H1 (cell line): ENCODE measurements around the gene CPNE8. TPM values are rescaled to one million over a fixed set of nuclear protein-coding genes. Genes with fewer than 3 reads are reported as not detected.
A peak's percentile ranks its signal among the peaks of the same experiment; 100 is the strongest.

Source experiments
- CTCF ChIA-PET: fragments of 300-600 bp; sonication (Branson Sonifier 250); formaldehyde crosslinking; loops from one replicate; lab custom pipeline; 2021; ENCODE audit not compliant: partially characterized antibody; lab: Charles Lee
- POLR2A ChIA-PET: fragments of 300-600 bp; sonication (Branson Sonifier 250); formaldehyde crosslinking; loops from one replicate; lab custom pipeline; 2021; ENCODE audit warnings: inconsistent platforms; ENCODE audit not compliant: partially characterized antibody; lab: Charles Lee
- DNase-seq, 2 experiments: peaks; one replicate each; pipeline versions ENCODE4 v3.0.0 to v3.0.0-alpha.2; 2010 to 2022; ENCODE audit warnings: low spot score in 2 of 2, low read depth in 1 of 2, mixed read lengths in 1 of 2
- FAIRE-seq: peaks from 2 replicates; lab custom pipeline; 2011; peaks lifted over from hg19 to GRCh38; lab: Jason Lieb, UNC
- H2AFZ ChIP-seq: 2 replicates; pipeline ENCODE4 v1.8.1; 2012; ENCODE audit warnings: low read length, inconsistent platforms
- H2AK5ac ChIP-seq: 2 replicates; pipeline ENCODE4 v1.6.1; 2013; ENCODE audit warnings: low read depth, low read length
- H2BK120ac ChIP-seq: replicated peaks from 2 replicates; pipeline ENCODE3; 2013; ENCODE audit warnings: low read depth, low read length, inconsistent platforms
- H2BK12ac ChIP-seq: 2 replicates; pipeline ENCODE4 v1.6.1; 2013; ENCODE audit warnings: low read depth, low read length
- H2BK15ac ChIP-seq: 2 replicates; pipeline ENCODE4 v1.6.1; 2013; ENCODE audit warnings: low read length
- H2BK20ac ChIP-seq: 2 replicates; pipeline ENCODE4 v1.6.1; 2013; ENCODE audit warnings: low read length
- H2BK5ac ChIP-seq: 2 replicates; pipeline ENCODE4 v1.6.1; 2013; ENCODE audit warnings: low read depth, low read length
- H3K14ac ChIP-seq: 2 replicates; pipeline ENCODE4 v1.6.1; 2013; ENCODE audit warnings: inconsistent platforms; ENCODE audit not compliant: insufficient read length
- H3K18ac ChIP-seq: 2 replicates; pipeline ENCODE4 v1.6.1; 2013; ENCODE audit warnings: low read length; ENCODE audit errors: extremely low read depth
- H3K23ac ChIP-seq: 2 replicates; pipeline ENCODE4 v1.6.1; 2013; ENCODE audit warnings: inconsistent platforms; ENCODE audit not compliant: insufficient read length
- H3K23me2 ChIP-seq: 2 replicates; pipeline ENCODE4 v1.6.1; 2013; ENCODE audit warnings: low read depth, low read length
- H3K27ac ChIP-seq: 2 replicates; pipeline ENCODE4 v1.6.1; 2011; ENCODE audit warnings: low read depth, low read length, inconsistent platforms
- H3K27me3 ChIP-seq, 4 experiments: replicated peaks in 1 of 4; 1 replicate in 1 of 4; 2 replicates in 3 of 4; pipeline versions ENCODE4 v1.6.1 to v1.8.1; 2011 to 2013; ENCODE audit warnings: low read length in 3 of 4, mild to moderate bottlenecking in 3 of 4, inconsistent platforms in 2 of 4, mixed read lengths in 2 of 4, moderate library complexity in 1 of 4; ENCODE audit not compliant: control insufficient read depth in 3 of 4, insufficient read depth in 3 of 4; ENCODE audit errors: extremely low read depth in 1 of 4
- H3K36me3 ChIP-seq, 4 experiments: 2 replicates each; pipeline versions ENCODE4 v1.6.1 to v1.8.1; 2011 to 2013; ENCODE audit warnings: mild to moderate bottlenecking in 4 of 4, low read length in 3 of 4, moderate library complexity in 2 of 4, control low read depth in 1 of 4, inconsistent platforms in 1 of 4; ENCODE audit not compliant: insufficient read depth in 4 of 4, control insufficient read depth in 2 of 4
- H3K4ac ChIP-seq: replicated peaks from 2 replicates; pipeline ENCODE3; 2013; ENCODE audit warnings: low read length, low read depth, mixed read lengths, inconsistent platforms; ENCODE audit not compliant: insufficient read length
- H3K4me1 ChIP-seq, 4 experiments: replicated peaks in 1 of 4; 1 replicate in 1 of 4; 2 replicates in 3 of 4; pipeline versions ENCODE4 v1.6.1 to v1.8.1; 2011 to 2013; ENCODE audit warnings: low read length in 3 of 4, inconsistent platforms in 2 of 4, mixed read lengths in 1 of 4; ENCODE audit not compliant: insufficient read depth in 4 of 4, control insufficient read depth in 3 of 4
- H3K4me2 ChIP-seq, 2 experiments: 2 replicates each; pipeline versions ENCODE4 v1.6.1 to v1.8.1; 2011 to 2013; ENCODE audit warnings: low read depth in 2 of 2, low read length in 2 of 2, control low read depth in 1 of 2, inconsistent platforms in 1 of 2, mild to moderate bottlenecking in 1 of 2; ENCODE audit not compliant: insufficient read depth in 1 of 2
- H3K4me3 ChIP-seq, 4 experiments: fragments of 200-600, 300-600 bp in 1 of 4; sonication (generic), shearing (Covaris generic), sonication (Bioruptor Twin) in 1 of 4; 2 replicates each; pipeline versions ENCODE4 v1.5.1 to v1.8.1; 2011 to 2016; ENCODE audit warnings: low read length in 4 of 4, low read depth in 3 of 4, control low read depth in 2 of 4, inconsistent platforms in 2 of 4, mild to moderate bottlenecking in 2 of 4, mixed read lengths in 1 of 4, moderate library complexity in 1 of 4; ENCODE audit not compliant: insufficient read depth in 2 of 4; ENCODE audit errors: extremely low read depth in 1 of 4
- H3K56ac ChIP-seq: replicated peaks from 2 replicates; pipeline ENCODE3; 2013; ENCODE audit warnings: low read depth, mild to moderate bottlenecking, mixed read lengths, low read length, inconsistent platforms; ENCODE audit not compliant: insufficient read length
- H3K79me1 ChIP-seq: 2 replicates; pipeline ENCODE4 v1.6.1; 2013; ENCODE audit warnings: low read depth, low read length, control low read depth
- H3K79me2 ChIP-seq, 2 experiments: 2 replicates each; pipeline versions ENCODE4 v1.6.1 to v1.8.1; 2012 to 2013; ENCODE audit warnings: low read length in 2 of 2, mild to moderate bottlenecking in 2 of 2, inconsistent platforms in 1 of 2; ENCODE audit not compliant: insufficient read depth in 2 of 2, control insufficient read depth in 1 of 2
- H3K9ac ChIP-seq, 4 experiments: replicated peaks in 1 of 4; 1 replicate in 1 of 4; 2 replicates in 3 of 4; pipeline versions ENCODE4 v1.6.1 to v1.8.1; 2011 to 2013; ENCODE audit warnings: low read depth in 3 of 4, low read length in 3 of 4, control low read depth in 2 of 4, mild to moderate bottlenecking in 2 of 4, moderate library complexity in 2 of 4, inconsistent platforms in 1 of 4; ENCODE audit errors: extremely low read depth in 1 of 4
- H3K9me3 ChIP-seq, 2 experiments: 2 replicates each; pipeline versions ENCODE4 v1.6.1 to v1.8.1; 2012 to 2013; ENCODE audit warnings: mild to moderate bottlenecking in 2 of 2, moderate library complexity in 2 of 2, control low read depth in 1 of 2, inconsistent platforms in 1 of 2, low read depth in 1 of 2, low read length in 1 of 2, mixed read lengths in 1 of 2; ENCODE audit not compliant: insufficient read depth in 2 of 2
- H4K20me1 ChIP-seq, 2 experiments: replicated peaks in 1 of 2; 2 replicates each; pipeline versions ENCODE3 to v1.8.1; 2011 to 2013; ENCODE audit warnings: inconsistent platforms in 2 of 2, low read length in 2 of 2, mild to moderate bottlenecking in 1 of 2; ENCODE audit not compliant: insufficient read depth in 2 of 2, control insufficient read depth in 1 of 2
- H4K5ac ChIP-seq: 2 replicates; pipeline ENCODE4 v1.6.1; 2013; ENCODE audit warnings: low read length, low read depth, mixed read lengths, inconsistent platforms; ENCODE audit not compliant: insufficient read length
- H4K8ac ChIP-seq: 2 replicates; pipeline ENCODE4 v1.8.0; 2013; ENCODE audit warnings: mild to moderate bottlenecking, moderate library complexity, low read length, inconsistent platforms; ENCODE audit not compliant: insufficient read depth; ENCODE audit errors: extremely low read depth
- H4K91ac ChIP-seq: replicated peaks from 2 replicates; pipeline ENCODE3; 2013; ENCODE audit warnings: low read length, mixed read lengths, inconsistent platforms; ENCODE audit not compliant: insufficient read length
- ASH2L ChIP-seq: fragments of 200-600, 300-600 bp; sonication (generic); IDR thresholded peaks from one replicate; pipeline ENCODE4 v1.7.1; 2017; ENCODE audit warnings: low read length
- CBX8 ChIP-seq: fragments of 300-800, 300-1000 bp; sonication (generic); IDR thresholded peaks from 2 replicates; pipeline ENCODE4 v1.7.1; 2016; ENCODE audit warnings: low read depth, low read length, borderline replicate concordance
- CHD1 ChIP-seq: IDR thresholded peaks from 2 replicates; pipeline ENCODE4 v1.6.1; 2012; ENCODE audit warnings: low read depth, low read length, improper control_type of control experiment
- FOSL1 ChIP-seq: IDR thresholded peaks from 2 replicates; pipeline ENCODE4 v1.6.1; 2011; ENCODE audit warnings: mild to moderate bottlenecking, low read depth, low read length, moderate library complexity; ENCODE audit not compliant: insufficient read depth
- POLR2A ChIP-seq, 2 experiments: IDR thresholded peaks; 1 replicate in 1 of 2; 2 replicates in 1 of 2; pipeline ENCODE4 v1.6.1; 2011; ENCODE audit warnings: low read depth in 2 of 2, low read length in 2 of 2, mild to moderate bottlenecking in 2 of 2; ENCODE audit errors: control extremely low read depth in 1 of 2
- RAD21 ChIP-seq, 2 experiments: IDR thresholded peaks in 1 of 2; conservative IDR thresholded peaks in 1 of 2; 2 replicates each; pipeline ENCODE4 v1.6.1; 2011; ENCODE audit warnings: low read depth in 2 of 2, low read length in 2 of 2, improper control_type of control experiment in 1 of 2, inconsistent platforms in 1 of 2, mild to moderate bottlenecking in 1 of 2, moderate library complexity in 1 of 2
- SAP30 ChIP-seq: fragments of 300-600 bp; sonication (generic); IDR thresholded peaks from 2 replicates; pipeline ENCODE4 v1.7.1; 2012; ENCODE audit warnings: low read length, moderate library complexity, mild to moderate bottlenecking, inconsistent platforms; ENCODE audit not compliant: insufficient read depth, insufficient replicate concordance
- SIN3A ChIP-seq, 2 experiments: IDR thresholded peaks in 1 of 2; conservative IDR thresholded peaks in 1 of 2; 2 replicates each; pipeline ENCODE4 v1.6.1; 2011 to 2012; ENCODE audit warnings: low read length in 2 of 2, improper control_type of control experiment in 1 of 2, low read depth in 1 of 2, mild to moderate bottlenecking in 1 of 2
- SP1 ChIP-seq: IDR thresholded peaks from 2 replicates; pipeline ENCODE4 v1.6.1; 2011; ENCODE audit warnings: low read depth, low read length
- TAF7 ChIP-seq: optimal IDR thresholded peaks from 2 replicates; pipeline ENCODE3; 2011; ENCODE audit warnings: low read depth, mild to moderate bottlenecking, inconsistent platforms, low read length, moderate library complexity, borderline replicate concordance
- TEAD4 ChIP-seq: IDR thresholded peaks from 2 replicates; pipeline ENCODE4 v1.6.1; 2012; ENCODE audit warnings: low read depth, low read length, inconsistent platforms, mixed read lengths
- WGBS, 2 experiments: shearing (Covaris generic) in 1 of 2; methylation state at CpG; one replicate each; pipeline versions ENCODE4 v1.1.6 to v1.1.7; 2013 to 2015; ENCODE audit warnings: low lambda C conversion rate in 2 of 2, mixed read lengths in 2 of 2, inconsistent platforms in 1 of 2, low coverage in 1 of 2, missing lambda C conversion rate in 1 of 2; ENCODE audit not compliant: insufficient replicate concordance in 2 of 2, insufficient coverage in 1 of 2, insufficient read length in 1 of 2; ENCODE audit errors: extremely low coverage in 1 of 2, missing lambda C conversion rate in 1 of 2; 5-methylcytosine and 5-hydroxymethylcytosine counted together
- polyA plus RNA-seq, 7 experiments: library from polyadenylated mRNA; depleted of rRNA in 3 of 7; stranded (reverse) in 5 of 7; unstranded in 2 of 7; fragments of >200 nt in 5 of 7; fragments of 200-250 nt in 2 of 7; gene quantifications; 1 replicate in 5 of 7; 2 replicates in 1 of 7; 4 replicates in 1 of 7; pipeline versions ENCODE4 v1.2.1 to v1.2.3, GENCODE V29; 2011 to 2013; ENCODE audit warnings: missing spikeins in 2 of 7, mixed read lengths in 2 of 7
- total RNA-seq: library from RNA; stranded (reverse); fragmentation: NEBNext Ultra II Directional; extraction: Animal tissue kit (Norgen Biotek cat#: 25700); gene quantifications from 2 replicates; pipeline ENCODE4 v1.2.1, GENCODE V29; 2021

The CPNE8 gene
- total and polyA plus RNA-seq, 2 of the 8 experiments (the other 6 are each of a cell fraction or from before 2014, with no cell fraction given) = 2.5 to 6.8 TPM

DNA sequence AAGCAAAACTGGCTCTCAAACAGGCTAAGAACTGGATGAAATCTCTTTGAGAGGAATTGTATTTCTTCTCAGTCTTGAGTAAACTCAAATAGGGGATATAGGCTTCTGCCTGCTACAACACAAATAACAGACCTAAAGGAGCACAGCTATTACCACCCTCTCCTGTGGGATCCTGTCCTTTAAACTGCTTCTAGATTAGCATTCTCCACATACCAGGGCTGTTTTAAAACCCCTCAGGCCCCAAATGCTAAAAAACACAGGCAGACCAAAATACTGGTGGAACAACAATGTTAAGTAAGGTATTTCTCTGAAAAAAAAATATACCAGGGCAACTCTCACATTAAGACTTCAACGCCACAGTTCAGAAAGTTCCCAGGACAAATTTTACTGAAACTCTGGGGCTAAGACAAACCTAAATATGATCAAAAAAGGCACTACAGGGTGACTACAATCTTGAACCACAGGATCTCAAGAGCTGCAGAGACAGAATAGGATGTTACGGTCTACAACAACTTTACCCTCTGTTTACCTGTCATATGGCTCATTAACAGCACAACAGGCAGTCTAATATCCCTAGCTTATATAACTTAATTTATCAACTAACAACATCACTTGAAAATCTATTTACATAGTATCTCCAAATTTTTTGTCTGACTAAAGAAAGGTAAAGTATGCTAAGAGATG lies 7.2 kb downstream of the CPNE8 start:
- H2BK12ac ChIP-seq = no peak overlapping the region
- no peaks in the 10 kb centered on the region for H3K9me3 ChIP-seq
- DNase-seq (no peak), FAIRE-seq (peak; percentile 71)
- H4K5ac ChIP-seq = peak overlapping the region; percentile 21
- H3K79me1 ChIP-seq = no peaks in the 10 kb centered on the region
- H2AK5ac ChIP-seq = no peak overlapping the region
- H4K91ac ChIP-seq = no peak overlapping the region
- H2BK120ac ChIP-seq = no peak overlapping the region
- ChIA-PET CTCF (interaction anchor here (0.7 to 1.1 kb wide), 2 partner anchors 9 to 322 kb away, joined by 3 read pairs; no protein-coding TSS in a partner anchor), POLR2A (no interaction called here)
- TF ChIP-seq SP1 (peak; percentile 72), CHD1 (no peak), TAF7 (no peak), ASH2L (peak; percentile 41), TEAD4 (peak; percentile 86), FOSL1 (no peak), CBX8 (no peak), RAD21 (IDR thresholded peaks at IDR 0.05 in 1 of 2, conservative IDR thresholded peaks at IDR 0.05 in 1 of 2; ENCODE audit: low read depth in 2 of 2, low read length in 2 of 2) (no peak), POLR2A (IDR thresholded peaks at IDR 0.05; ENCODE audit: control extremely low read depth in 1 of 2, low read depth in 2 of 2, low read length in 2 of 2) (no peak), SIN3A (conservative IDR thresholded peaks at IDR 0.05 in 1 of 2, IDR thresholded peaks at IDR 0.05 in 1 of 2; ENCODE audit: low read depth in 1 of 2, low read length in 2 of 2) (no peak), SAP30 (no peak)
- H3K36me3 ChIP-seq = no peaks in the 10 kb centered on the region
- no peak overlapping the region for H3K18ac ChIP-seq
- no peaks in the 10 kb centered on the region for H3K23me2 ChIP-seq
- H2BK5ac ChIP-seq = no peak overlapping the region
- H3K27ac ChIP-seq = no peak overlapping the region
- WGBS, 2 experiments = 67% methylated on average over 2 of the region's 2 CpGs; no CpG with 5 or more reads in 1 of the 2 experiments
- H3K4me3 ChIP-seq = no peak overlapping the region
- no peak overlapping the region for H2BK20ac ChIP-seq
- no peaks in the 10 kb centered on the region for H4K20me1 ChIP-seq
- peak overlapping the region in 1 of 2 experiments; percentile 48; a peak in 1 of 4 replicates for H3K4me2 ChIP-seq
- no peaks in the 10 kb centered on the region; a peak in 1 of 4 replicates for H3K79me2 ChIP-seq
- no peak overlapping the region for H3K14ac ChIP-seq
- no peaks in the 10 kb centered on the region for H3K27me3 ChIP-seq
- no peak overlapping the region for H4K8ac ChIP-seq
- peaks cover 0 to 5% (median 0%) of the 10 kb centered on the region in 4 experiments; a peak in 1 of 7 replicates for H3K4me1 ChIP-seq
- no peak overlapping the region for H2BK15ac ChIP-seq
- H3K9ac ChIP-seq = no peak overlapping the region
- no peak overlapping the region for H3K23ac ChIP-seq
- no peak overlapping the region for H3K4ac ChIP-seq
- H2AFZ ChIP-seq = no peak overlapping the region
- no peak overlapping the region for H3K56ac ChIP-seq
